Central memory CD8-positive, alpha-beta T cell (primary cell): ENCODE measurements around the gene HHAT.
"Not testable (repeated sequence)": the region's sequence is repeated elsewhere in the genome, so short reads cannot be mapped to it uniquely, and the experiment has no call there.

ENCODE experiments used
- ATAC-seq: fragments of 150-1000 bp; cut with Tn5 transposase; replicated peaks from 2 replicates; pipeline ENCODE4 v1.10.0; 2022; ENCODE audit warnings: mild to moderate bottlenecking, moderate FRiP score, moderate number of reproducible peaks; ENCODE audit not compliant: poor library complexity, severe bottlenecking; ENCODE audit errors: extremely low read depth
- DNase-seq, 2 donors: peaks; one replicate each; pipeline ENCODE4 v3.0.0; 2021; ENCODE audit warnings: low spot score in 2 of 2
- H3K27ac Mint-ChIP-seq: one replicate; pipeline ENCODE4 v1.8.0; 2022; ENCODE audit warnings: low read depth, mild to moderate bottlenecking, moderate library complexity, mixed read lengths
- H3K27me3 Mint-ChIP-seq: one replicate; pipeline ENCODE4 v1.8.0; 2022; ENCODE audit warnings: mixed read lengths
- H3K36me3 Mint-ChIP-seq: one replicate; pipeline ENCODE4 v1.8.0; 2022; ENCODE audit warnings: mild to moderate bottlenecking, moderate library complexity, mixed read lengths; ENCODE audit not compliant: insufficient read depth
- H3K4me1 Mint-ChIP-seq: one replicate; pipeline ENCODE4 v1.8.0; 2022; ENCODE audit warnings: mixed read lengths
- H3K4me3 Mint-ChIP-seq: one replicate; pipeline ENCODE4 v1.8.0; 2022; ENCODE audit warnings: mild to moderate bottlenecking, moderate library complexity, mixed read lengths
- H3K9me3 Mint-ChIP-seq: one replicate; pipeline ENCODE4 v1.8.0; 2022; ENCODE audit warnings: mixed read lengths

Gene HHAT

DNA sequence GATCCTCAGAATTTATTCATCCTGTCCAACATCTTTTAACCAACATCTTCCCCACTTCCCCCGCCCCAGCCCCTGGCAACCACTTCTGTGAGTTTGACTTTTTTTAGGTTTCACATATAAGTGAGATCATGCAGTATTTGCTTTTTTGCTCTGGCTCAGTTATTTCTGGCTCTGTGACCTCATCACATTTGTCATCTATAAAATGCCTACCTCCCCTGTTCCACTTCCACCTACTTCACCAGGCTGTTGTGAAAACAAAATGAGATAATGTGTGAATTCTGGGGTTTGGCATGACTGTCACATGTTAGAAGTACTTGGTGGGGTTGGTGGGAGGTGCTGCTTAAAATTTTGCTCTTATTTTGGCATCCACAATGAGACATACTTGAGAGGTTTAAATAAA, 18.4 kb downstream of the HHAT start:
- Mint-ChIP-seq H3K27me3 (no peaks in the 10 kb centered on the region), H3K9me3 (no peaks in the 10 kb centered on the region), H3K4me3 (no peak overlapping the region)

DNA sequence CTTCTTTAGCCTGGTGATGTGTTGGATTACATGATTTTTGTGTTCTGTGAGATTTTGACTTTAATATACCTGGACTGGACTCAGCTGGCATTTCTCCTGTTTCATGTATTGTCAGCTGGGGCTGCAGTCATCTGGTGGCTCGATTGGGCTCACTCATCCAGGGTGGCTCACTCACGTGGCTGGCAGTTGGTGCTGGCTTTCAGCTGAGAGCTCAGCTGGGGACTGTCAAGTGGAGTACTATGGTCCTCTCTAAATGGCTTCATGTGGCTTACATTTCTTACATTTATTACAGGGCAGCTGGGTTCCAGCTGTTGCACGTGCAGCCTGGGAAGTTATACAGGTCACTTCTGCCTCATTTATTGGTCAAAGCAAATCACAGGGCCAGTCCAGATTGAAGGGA, 22.8 kb downstream of the HHAT start:
- ATAC-seq, result no peak
- Mint-ChIP-seq H3K36me3 (peaks cover 1% of the 10 kb centered on the region), H3K27ac (no peak overlapping the region), H3K27me3 (no peaks in the 10 kb centered on the region), H3K4me3 (no peak overlapping the region), H3K4me1 (peaks cover 14% of the 10 kb centered on the region), H3K9me3 (no peaks in the 10 kb centered on the region)
- no peak for DNase-seq

More for the DNA sequence above, 18.4 kb downstream of the HHAT start:
- DNase-seq (peak in 1 of 2 donors; percentile 27), ATAC-seq (peak; percentile 90)
- H3K27ac Mint-ChIP-seq, result peak overlapping the region; percentile 23
- peaks cover 13% of the 10 kb centered on the region for H3K4me1 Mint-ChIP-seq
- peaks cover 1% of the 10 kb centered on the region for H3K36me3 Mint-ChIP-seq

DNA sequence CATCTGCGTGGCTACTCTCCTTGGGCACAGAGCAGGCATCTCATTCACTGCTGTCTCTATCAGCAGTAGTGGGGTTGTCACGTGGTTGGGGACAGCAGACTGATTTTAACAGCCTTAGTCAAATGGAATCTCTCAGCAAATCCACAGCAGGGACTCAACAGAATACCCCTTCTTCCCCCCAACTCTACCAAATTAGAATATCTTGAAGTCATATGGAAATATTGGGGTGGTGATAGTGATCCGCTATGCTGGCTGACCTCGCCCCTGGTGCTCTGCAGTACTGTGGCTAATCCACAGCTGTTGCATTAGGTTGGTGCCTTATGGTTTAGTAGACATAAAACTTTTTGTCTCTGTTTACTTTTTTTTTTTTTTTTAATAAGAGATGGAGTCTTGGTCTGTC, 23.9 kb downstream of the HHAT start:
- H3K27ac Mint-ChIP-seq, result no peak overlapping the region
- peaks cover 8% of the 10 kb centered on the region for H3K4me1 Mint-ChIP-seq
- no peaks in the 10 kb centered on the region for H3K27me3 Mint-ChIP-seq
- ATAC-seq (no peak), DNase-seq (no peak)
- peaks cover 1% of the 10 kb centered on the region for H3K36me3 Mint-ChIP-seq
- no peak overlapping the region for H3K4me3 Mint-ChIP-seq
- H3K9me3 Mint-ChIP-seq, result no peaks in the 10 kb centered on the region

DNA sequence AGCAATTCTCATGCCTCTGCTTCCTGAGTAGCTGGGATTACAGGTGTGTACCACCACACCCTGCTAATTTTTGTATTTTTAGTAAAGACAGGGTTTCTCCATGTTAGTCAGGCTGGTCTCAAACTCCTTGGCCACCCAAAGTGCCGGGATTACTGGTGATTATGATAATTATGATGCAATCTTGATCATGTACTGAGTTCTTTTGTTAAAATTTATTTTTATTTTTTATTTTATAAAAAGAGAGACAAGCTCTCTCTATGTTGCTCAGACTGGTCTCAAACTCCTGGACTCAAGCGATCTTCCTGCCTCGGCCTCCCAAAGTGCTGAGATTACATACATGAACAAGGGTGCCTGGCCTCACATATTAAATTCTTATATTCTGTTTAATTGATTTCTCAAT, 25.6 kb downstream of the HHAT start:
- H3K27me3 Mint-ChIP-seq, H3K4me3 Mint-ChIP-seq, ATAC-seq, DNase-seq, H3K9me3 Mint-ChIP-seq, H3K4me1 Mint-ChIP-seq, H3K36me3 Mint-ChIP-seq, H3K27ac Mint-ChIP-seq: not testable (repeated sequence)

DNA sequence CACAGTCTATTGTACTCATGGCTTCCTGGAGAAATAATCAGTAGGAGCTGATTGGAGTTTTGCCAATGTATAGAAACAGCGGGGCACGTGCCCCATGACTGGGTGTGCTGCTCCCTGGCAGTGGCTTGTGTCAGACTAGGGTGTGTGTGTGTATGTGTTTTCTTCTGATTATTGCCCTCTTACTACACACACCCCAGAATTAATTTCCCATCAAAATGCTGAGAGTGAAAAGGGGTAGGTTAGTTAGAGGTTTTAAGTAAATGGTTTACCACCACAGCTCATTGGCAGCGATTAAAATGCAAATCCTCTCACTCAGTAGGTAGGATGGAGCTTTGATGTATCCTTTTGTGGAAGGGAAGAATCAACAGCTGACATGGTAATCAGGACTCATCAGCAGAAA, 29.9 kb downstream of the HHAT start:
- ATAC-seq, result no peak
- no peak for DNase-seq
- no peaks in the 10 kb centered on the region for H3K9me3 Mint-ChIP-seq
- H3K36me3 Mint-ChIP-seq, result peaks cover 5% of the 10 kb centered on the region
- H3K27me3 Mint-ChIP-seq, result no peaks in the 10 kb centered on the region
- no peak overlapping the region for H3K27ac Mint-ChIP-seq
- H3K4me1 Mint-ChIP-seq, result peaks cover 2% of the 10 kb centered on the region
- no peak overlapping the region for H3K4me3 Mint-ChIP-seq

DNA sequence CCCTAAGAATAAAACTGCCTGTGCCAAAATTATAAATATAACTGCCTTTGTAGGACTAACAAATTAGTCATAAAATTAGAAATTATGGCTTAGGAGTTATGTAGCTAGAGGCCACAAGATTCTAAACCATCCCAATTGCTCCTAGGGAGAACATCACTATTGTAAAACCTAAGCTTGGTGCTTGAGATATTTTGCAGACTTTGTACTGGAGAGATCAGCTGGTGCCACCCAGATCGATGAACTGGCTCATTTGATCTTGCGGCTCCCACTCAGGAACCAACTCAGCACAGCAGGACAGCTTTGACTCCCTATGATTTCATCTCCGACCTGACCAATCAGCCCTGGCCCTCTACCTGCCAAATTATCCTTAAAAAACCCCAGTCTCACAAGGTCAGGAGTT, 30.6 kb downstream of the HHAT start:
- Mint-ChIP-seq H3K4me3 (no peak overlapping the region), H3K9me3 (no peaks in the 10 kb centered on the region), H3K36me3 (peaks cover 5% of the 10 kb centered on the region), H3K27me3 (no peaks in the 10 kb centered on the region), H3K4me1 (no peaks in the 10 kb centered on the region), H3K27ac (no peak overlapping the region)
- no peak for ATAC-seq
- no peak for DNase-seq

DNA sequence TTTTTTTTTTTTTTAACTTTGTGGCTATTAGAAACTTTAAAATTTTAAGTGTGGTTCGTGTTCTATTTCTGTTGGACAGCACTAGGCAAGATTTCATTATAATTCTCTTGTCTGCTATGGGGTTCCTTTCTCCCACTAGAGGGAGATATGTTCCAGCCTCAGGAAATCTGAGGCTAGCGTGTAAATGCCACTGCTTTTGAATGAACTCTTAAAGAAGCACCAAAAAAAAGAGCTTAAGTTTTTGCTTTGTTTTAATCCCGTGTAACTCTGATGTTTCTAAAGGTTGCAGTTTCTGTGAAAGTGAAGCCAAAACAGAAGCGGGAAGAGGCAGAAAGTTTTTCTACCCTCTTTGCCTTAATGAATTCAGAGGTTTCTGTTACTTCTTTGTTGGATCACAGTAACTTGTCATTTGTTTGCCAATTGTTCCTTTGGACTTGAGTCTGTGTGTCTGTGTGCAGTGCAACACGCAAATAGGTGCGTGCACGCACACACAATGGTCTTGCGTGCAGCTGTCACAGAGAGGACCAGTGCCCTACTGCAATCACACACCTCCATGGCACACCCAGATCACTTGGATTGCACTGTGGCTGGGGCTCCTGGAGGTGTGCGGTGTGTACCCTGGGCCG, 32.3 kb downstream of the HHAT start:
- peak; percentile 64 for ATAC-seq
- no peak for DNase-seq
- Mint-ChIP-seq H3K36me3 (peaks cover 5% of the 10 kb centered on the region), H3K27ac (no peak overlapping the region), H3K27me3 (no peaks in the 10 kb centered on the region), H3K4me3 (no peak overlapping the region), H3K4me1 (no peaks in the 10 kb centered on the region), H3K9me3 (no peaks in the 10 kb centered on the region)

DNA sequence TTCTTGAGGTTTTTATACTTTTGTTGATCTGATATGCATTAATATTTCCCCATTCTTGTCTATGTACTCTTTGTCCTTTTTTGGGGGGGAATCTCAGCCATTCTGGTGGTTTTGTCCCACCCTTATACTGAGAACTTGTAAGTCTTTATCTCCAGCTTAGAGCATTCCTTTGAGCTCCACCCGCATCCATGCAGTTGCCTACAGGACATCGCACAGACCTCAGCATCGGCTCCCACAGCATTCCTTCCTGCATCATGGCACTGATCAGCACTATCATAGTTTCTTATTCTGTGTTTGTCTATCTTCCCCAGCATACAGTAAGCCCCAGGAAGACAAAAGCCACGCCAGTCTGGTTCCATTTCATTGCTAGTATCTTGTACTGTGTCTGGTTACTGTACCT, 33.0 kb downstream of the HHAT start:
- DNase-seq, result no peak
- no peaks in the 10 kb centered on the region for H3K27me3 Mint-ChIP-seq
- no peak overlapping the region for H3K4me3 Mint-ChIP-seq
- H3K4me1 Mint-ChIP-seq, result no peaks in the 10 kb centered on the region
- H3K27ac Mint-ChIP-seq, result no peak overlapping the region
- H3K9me3 Mint-ChIP-seq, result no peaks in the 10 kb centered on the region
- ATAC-seq, result no peak
- H3K36me3 Mint-ChIP-seq, result peaks cover 5% of the 10 kb centered on the region

DNA sequence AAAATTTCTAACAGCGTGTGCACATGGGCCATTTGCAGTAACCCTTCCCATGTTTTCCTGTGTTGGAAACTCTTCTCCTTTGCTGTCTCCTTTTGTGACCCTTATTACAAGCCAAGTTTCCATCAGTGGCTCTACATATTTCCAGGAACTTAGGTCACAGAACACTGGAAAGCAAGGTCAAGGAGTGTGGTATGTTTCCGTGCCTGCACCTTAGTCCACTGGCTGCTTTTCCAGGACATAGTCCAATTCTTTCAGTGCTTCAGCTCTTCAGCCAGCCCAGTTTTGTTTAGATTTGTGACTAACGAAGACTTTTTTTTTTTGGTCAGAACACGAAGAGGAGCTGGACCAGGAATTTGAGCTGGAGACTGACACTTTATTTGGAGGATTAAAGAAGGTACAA, 33.8 kb downstream of the HHAT start:
- peaks cover 5% of the 10 kb centered on the region for H3K36me3 Mint-ChIP-seq
- no peaks in the 10 kb centered on the region for H3K9me3 Mint-ChIP-seq
- H3K27me3 Mint-ChIP-seq, result no peaks in the 10 kb centered on the region
- H3K4me1 Mint-ChIP-seq, result no peaks in the 10 kb centered on the region
- ATAC-seq, result no peak
- H3K27ac Mint-ChIP-seq, result no peak overlapping the region
- no peak overlapping the region for H3K4me3 Mint-ChIP-seq
- no peak for DNase-seq

DNA sequence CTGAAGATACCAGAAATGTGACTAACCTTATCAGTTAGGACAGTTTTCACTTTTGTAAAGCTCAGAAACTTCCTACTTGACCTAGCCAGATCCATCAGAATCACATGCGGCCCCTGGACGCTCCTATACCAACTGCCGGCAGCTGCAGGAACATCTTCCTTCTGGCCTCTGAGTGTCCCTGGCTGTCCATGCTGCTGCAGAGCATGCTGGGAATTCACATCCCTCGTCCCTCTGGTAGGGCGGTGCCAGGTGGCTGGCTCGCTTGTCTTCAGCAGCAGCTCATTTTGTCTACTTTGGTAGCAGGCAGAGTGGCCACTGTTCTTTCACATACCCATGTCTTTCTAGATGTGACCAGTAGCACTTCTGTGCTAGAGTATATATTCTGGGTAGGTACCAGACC, 34.4 kb downstream of the HHAT start:
- ATAC-seq (no peak), DNase-seq (no peak)
- no peak overlapping the region for H3K27ac Mint-ChIP-seq
- H3K4me1 Mint-ChIP-seq, result no peaks in the 10 kb centered on the region
- H3K27me3 Mint-ChIP-seq, result no peaks in the 10 kb centered on the region
- peaks cover 5% of the 10 kb centered on the region for H3K36me3 Mint-ChIP-seq
- H3K4me3 Mint-ChIP-seq, result no peak overlapping the region
- H3K9me3 Mint-ChIP-seq, result no peaks in the 10 kb centered on the region

DNA sequence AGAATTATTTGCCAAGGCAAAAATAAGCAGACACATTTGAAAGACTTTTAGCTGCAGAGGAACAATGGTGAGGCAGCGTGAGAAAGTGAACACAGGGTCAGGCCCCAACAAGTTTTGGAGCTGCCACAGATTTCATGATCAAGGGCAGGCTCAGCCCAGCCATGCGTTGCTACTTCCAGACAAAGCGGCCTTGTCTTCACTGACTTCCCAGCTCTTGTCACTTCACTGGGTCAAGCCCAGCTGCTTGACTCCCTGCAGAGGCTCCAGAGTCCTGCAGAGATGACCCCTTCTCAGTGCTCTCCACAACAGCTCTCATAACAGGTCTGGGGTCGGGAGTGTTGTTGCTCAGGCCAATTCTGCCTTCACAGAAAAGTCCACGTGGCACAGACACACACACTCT, 35.8 kb downstream of the HHAT start:
- Mint-ChIP-seq H3K9me3 (no peaks in the 10 kb centered on the region), H3K4me1 (peaks cover 3% of the 10 kb centered on the region), H3K27me3 (no peaks in the 10 kb centered on the region), H3K36me3 (peaks cover 7% of the 10 kb centered on the region), H3K4me3 (no peak overlapping the region), H3K27ac (no peak overlapping the region)
- no peak for DNase-seq
- no peak for ATAC-seq

DNA sequence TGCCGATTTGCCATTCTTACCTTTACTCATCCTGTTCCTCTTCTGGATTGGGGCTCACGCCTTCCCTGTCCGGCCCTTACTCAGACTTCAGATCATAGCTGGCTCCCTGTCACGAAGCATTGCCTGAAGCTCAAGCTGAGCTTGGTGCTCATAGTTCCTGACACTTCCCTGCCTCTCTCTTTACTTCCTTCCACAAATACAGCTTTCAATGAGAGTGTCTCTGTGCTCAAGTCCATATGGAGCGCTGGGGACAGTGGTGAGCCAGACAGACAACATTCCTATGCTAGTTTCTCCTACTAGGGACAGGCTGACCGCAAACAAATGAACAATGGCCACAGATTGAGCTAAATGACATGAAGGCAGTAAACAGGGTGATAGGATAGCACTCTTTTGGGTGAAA, 38.1 kb downstream of the HHAT start:
- ATAC-seq (no peak), DNase-seq (no peak)
- peaks cover 4% of the 10 kb centered on the region for H3K36me3 Mint-ChIP-seq
- H3K9me3 Mint-ChIP-seq, result no peaks in the 10 kb centered on the region
- H3K27me3 Mint-ChIP-seq, result no peaks in the 10 kb centered on the region
- no peak overlapping the region for H3K4me3 Mint-ChIP-seq
- peaks cover 4% of the 10 kb centered on the region for H3K4me1 Mint-ChIP-seq
- H3K27ac Mint-ChIP-seq, result no peak overlapping the region

DNA sequence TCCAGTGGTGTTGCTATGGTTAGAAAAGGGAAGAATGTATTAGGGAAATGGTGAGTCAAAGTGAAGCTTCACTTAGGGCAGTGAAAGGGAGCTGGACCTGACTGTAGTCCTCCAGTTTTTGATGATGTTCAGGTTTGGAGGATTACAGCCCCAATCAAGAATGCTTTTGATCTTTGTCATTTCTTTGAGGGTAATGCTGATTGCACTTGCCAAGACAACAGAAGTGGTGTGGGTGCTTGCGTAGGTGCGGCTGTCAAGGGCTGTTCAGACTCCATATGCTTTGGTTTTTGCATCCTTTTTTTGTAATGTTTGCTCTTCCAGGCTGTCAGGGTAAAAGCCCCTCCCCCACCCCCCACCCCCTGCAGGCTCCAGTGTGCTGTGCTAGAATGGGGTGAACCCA, 38.9 kb downstream of the HHAT start:
- Mint-ChIP-seq H3K36me3 (peaks cover 4% of the 10 kb centered on the region), H3K4me3 (no peak overlapping the region)
- no peak for ATAC-seq

DNA sequence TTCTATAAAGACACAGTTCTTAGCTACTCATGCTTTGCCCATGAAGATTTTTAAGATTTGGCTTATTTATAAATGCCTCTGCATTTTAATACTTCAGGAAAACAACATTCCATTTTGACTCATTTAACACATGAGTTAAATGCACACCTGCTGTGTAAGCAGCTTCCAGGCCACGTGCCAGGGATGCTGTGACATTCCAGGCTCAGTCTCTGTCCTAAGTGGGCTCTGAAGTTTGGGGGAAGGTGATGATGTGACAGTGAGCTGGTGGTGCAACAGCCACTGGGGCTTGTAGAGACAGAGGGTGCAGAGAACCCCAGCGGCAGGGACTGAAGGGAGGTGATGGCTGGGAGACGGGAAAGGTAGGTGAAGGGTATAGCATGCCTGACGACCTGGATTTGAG, 40.7 kb downstream of the HHAT start:
- Mint-ChIP-seq H3K27me3 (no peaks in the 10 kb centered on the region), H3K27ac (no peak overlapping the region), H3K36me3 (peaks cover 13% of the 10 kb centered on the region), H3K4me1 (peaks cover 15% of the 10 kb centered on the region), H3K4me3 (no peak overlapping the region), H3K9me3 (no peaks in the 10 kb centered on the region)
- DNase-seq (no peak), ATAC-seq (no peak)

More for the DNA sequence above, 38.9 kb downstream of the HHAT start:
- DNase-seq, result no peak
- H3K27ac Mint-ChIP-seq, result no peak overlapping the region
- H3K4me1 Mint-ChIP-seq, result peaks cover 4% of the 10 kb centered on the region
- H3K9me3 Mint-ChIP-seq, result no peaks in the 10 kb centered on the region
- H3K27me3 Mint-ChIP-seq, result no peaks in the 10 kb centered on the region
